NCI-H748 treated with DMSO at 0.1 percent for 48 hours (cell line): ENCODE data around the gene CXXC5.

Experiments
- DNase-seq: peaks from one replicate; lab custom pipeline; 2025; lab: John Stamatoyannopoulos, UW

CXXC5 gene

DNA sequence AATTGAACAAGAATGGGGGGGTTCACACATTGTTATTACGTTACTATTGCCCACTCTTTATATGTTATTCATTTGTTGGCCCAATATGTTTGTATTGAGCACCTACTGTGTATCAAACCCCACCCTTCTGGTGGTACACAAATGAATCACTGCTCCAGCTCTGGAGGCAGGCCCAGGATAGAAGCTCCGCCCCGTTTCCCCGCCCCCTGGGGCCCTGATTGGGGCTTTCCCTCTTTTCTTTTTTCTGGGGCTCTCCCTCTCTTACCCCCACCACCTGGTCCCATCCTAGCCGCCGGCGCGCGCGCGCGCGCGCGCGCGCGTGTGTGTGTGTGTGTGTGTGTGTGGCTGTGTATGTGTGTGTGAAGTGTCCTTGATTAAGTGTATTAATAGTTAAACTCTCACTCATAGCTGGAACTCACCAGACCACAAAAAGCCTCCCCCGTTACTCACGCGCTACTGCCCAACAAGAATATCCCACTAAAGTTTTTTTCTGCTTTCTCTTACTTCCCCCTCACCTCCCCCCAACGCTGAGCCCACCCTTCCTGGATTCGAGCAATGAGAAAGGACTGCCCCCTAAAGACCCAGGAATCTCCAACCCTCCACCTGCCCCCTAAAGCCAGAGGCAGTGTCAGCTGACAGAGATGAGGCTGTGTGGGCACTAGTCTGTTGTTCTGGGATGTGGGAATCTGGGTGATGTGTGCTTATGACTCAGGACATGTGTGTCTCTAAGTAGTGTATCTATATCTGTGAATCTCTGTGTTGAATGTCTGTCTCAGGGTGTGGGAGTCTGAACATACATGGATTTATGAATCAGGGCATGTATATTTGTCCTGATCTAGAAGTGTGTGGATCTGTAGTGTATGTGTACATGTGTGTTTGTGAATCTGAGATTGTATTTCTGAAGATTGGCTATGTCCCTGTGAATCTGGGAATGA is 4.0 kb downstream of the CXXC5 start:
- no peak for DNase-seq

DNA sequence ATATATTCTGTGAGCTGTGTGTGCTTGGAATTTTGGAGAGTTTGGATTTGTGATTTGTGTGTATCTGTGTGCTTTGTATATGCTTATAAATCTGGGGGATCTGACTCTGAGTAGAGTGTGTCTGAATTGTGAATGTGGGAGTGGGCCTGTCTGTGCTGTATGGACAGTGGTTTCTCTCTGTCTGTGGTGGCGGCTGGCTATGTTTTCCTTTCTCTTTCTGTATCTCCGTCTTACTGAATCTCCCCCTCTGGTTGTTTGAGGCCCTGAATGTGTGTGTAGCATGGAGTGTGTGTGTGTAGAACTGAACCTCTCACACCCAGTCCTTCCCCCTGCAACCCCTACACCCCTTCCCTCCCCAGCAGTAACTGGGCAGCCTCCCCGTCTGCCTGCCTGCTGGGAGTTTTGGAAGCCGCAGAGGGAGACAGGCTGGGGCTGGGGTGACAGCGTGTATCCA is 4.7 kb downstream of the CXXC5 start:
- DNase-seq: no peak

DNA sequence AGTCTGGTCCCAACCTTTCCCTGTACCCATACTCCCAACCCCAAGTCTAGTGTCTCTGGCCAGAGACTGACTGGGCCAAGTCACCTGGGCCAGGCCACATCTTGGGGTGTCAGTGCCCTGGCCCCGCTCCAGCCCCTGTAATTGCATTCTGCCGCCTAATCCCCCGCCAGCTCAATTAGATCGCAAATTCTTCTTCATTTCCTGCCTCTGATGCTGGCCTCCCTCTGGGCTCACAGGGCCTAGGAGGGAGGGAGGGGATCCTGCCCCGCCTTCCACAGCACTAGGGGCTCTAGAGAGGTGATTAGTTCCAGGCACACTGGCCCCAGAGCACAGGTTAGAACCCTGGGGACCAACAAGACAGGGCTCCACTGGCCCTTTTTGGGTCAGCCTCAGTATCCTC is 5.5 kb downstream of the CXXC5 start:
- DNase-seq: no peak

DNA sequence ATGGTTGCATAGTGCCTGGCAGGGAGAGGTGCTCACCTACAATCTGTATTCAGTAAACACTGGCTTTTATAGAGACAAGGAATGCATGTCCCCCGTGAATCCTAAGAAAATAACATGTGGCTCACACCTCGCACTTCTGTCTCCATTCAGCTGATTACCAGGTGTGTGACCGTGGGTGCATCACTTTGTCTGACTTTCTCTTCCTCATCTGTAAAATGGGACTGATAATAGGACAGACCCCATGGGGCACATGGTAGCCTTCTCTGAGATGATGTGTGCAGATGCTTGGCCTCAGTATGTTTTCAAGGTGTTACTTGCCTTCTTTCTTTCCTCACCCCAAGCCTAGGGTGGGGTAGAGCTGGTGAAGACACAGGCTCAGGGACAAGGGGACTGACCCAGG is 6.3 kb downstream of the CXXC5 start:
- DNase-seq: no peak

DNA sequence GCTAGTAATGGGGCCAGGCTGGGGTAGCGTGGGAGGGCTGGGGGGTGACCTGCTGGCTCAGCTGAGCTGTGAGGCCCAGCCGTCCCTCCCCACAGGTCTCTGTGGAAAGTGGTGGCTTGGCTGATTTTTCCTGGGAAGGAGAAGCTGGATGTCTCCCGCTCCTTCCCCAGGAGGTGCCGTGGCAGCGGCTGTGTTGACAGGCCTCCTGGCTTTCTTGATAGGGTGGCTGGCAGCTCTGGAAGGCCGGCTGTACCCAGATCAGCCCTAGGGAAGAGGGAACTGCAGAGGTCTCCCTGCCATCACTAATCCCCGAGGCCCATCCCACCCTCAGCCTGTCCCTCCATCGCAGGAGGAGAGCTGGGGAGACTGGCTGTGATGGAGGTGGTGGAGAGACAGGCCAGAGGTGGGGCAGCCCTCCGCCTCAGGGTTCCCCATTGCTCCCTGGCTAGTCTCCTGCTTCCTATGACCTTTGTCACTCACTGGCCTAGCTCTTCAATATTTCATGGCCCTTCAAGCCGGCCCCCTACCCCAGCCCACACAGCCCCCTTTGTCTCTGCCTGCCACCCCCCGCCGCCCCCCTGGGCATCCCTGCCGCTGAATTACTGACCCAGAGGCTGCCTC is 6.8 kb downstream of the CXXC5 start:
- no peak for DNase-seq

DNA sequence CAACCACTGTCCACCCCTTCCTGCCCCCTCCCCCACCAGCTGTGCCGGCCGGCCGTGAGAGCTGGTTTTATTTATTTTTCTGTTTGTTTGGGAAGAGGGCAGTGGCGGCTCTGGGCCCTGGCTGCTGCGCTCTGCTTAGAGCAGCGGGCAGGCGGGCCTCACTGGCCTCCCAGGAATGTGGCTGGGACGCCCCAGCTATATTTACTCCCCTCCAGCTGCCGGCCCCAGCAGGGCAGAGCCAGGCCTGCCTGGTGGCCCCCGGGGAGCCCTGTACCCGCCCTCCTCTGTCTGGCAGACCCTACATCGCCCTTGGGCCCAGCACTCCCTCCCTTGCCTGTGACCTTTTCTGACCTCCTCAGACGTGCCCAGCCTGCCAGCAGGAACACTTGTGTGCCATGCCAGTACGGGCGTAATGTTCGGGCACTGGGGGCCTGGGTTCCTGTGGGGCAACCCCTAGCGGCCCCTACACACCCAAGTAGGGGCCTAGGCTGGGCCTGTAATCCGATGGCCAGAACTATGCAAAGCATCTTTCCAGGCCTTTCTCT is 7.7 kb downstream of the CXXC5 start:
- DNase-seq: no peak

DNA sequence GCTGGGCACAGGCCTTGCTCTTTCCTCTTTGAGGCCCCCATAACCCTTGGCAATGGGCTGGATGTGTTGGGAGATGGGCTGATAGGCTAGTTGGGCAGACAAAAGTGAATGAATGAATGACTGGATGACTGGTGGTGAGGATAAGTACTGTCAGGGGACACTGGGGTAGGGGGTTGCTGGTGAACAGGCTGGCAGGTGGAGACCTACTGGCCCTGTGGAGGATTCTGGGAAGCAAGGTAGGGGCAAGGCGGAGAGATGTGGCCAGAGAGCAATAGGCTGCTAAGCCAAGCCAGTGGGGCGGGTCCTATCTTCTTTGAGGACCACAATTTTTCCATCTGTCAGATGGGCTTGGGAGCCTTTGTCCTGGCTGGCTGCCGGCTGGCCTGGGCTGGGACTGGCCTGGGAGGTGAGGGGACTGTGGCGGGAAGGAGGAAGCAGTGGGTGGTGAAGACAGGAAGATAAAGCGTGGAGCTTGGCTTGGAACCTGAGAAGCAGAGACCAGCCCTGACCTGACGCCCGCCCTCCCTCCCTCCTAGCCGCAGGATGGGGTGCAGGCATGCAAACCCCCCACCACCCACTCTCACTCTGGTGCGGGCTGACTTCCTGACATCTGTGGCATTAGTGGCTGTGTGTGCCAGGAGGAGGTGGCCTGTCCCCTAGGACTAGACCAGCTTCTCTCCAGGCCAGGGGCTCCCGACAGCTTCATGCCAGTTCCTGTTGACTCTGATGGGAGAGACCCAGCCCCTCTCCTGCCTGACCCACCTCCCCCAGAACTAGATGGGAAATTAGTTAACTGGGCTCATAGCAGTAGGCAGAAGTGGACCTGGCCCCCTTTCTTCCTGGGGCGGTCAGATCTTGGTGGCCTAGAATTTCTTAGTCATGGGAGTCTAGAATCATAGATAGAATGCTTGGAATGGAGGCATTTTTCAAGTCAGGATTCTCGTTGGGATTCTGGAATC is 9.5 kb downstream of the CXXC5 start:
- no peak for DNase-seq

DNA sequence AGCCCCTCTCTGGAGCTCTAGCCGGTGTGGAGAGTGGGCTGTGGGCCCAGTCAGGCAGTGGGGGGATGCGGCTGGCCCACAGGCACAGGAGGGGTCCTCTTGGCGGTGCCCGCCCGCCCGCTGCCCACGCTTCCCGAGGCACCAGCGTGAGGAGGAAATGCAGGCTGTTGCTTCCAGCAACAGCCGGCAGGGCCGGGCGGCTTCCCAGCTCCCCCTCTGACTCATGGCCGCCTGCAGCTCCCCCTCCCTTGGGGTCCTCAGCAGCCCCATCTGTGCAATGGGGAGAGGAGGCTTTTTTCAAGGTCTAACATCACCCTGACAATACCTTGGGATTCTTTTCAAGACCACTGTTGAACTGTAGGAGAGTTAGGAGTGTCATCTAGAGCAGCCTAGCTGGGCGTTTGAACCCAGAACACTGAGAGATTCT is 10.4 kb downstream of the CXXC5 start:
- no peak for DNase-seq

DNA sequence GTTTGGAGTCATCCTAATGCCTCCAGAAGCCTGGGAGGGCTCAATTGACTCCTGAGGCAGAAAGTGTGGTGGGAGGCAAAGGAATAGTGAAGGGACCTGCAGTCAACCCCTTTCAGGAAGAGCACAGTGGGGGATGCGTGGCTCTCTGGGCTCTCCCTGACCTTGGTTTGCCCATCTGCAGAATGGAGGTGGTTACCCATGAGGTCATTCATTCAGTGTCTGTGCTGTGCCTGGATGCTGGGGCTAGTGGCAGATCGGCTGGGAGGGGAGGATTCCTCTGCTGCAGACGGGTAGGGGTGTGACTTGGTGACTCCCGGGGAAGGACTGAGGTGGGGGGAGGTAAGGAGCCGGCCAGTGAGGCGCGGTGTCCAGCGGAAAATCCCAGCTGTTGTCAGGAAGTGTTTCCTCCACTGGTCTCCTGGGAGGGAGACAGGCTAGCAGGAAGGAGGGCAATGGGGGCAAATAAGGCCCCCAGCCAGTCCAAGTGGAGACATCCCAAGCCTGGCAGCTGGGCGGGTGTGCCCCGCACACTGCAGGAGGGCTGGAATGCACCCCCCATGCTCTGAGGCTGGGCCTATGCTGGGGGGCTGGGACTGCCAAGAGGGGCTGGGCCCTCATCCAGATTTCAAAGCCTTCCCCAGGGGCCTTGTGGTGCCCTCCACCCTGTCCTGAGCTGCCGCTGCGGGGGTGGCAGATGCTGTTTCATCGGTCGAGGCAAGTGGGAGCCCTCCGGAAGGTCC is 10.9 kb downstream of the CXXC5 start:
- DNase-seq: no peak

DNA sequence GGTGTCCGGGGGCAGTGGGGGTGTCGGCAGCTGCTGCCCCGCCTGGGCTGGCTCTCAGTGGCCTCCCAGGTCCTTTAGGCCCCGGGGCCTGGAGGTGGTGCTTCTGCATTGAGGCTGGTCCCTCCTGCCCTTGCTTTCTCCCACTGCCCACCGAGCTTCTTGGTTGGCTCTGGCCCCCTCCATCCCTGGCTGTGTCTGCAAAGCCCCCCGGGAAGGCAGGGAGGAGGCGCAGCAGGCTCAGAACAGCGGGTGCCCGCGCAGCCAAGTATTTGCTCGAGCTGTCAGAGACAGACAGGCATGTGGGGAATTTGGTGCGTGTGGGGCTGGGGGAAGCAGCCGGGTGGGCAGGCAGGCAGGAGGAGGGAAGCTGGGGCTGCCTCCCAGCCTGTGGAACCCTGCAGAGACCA is 11.5 kb downstream of the CXXC5 start:
- no peak for DNase-seq

DNA sequence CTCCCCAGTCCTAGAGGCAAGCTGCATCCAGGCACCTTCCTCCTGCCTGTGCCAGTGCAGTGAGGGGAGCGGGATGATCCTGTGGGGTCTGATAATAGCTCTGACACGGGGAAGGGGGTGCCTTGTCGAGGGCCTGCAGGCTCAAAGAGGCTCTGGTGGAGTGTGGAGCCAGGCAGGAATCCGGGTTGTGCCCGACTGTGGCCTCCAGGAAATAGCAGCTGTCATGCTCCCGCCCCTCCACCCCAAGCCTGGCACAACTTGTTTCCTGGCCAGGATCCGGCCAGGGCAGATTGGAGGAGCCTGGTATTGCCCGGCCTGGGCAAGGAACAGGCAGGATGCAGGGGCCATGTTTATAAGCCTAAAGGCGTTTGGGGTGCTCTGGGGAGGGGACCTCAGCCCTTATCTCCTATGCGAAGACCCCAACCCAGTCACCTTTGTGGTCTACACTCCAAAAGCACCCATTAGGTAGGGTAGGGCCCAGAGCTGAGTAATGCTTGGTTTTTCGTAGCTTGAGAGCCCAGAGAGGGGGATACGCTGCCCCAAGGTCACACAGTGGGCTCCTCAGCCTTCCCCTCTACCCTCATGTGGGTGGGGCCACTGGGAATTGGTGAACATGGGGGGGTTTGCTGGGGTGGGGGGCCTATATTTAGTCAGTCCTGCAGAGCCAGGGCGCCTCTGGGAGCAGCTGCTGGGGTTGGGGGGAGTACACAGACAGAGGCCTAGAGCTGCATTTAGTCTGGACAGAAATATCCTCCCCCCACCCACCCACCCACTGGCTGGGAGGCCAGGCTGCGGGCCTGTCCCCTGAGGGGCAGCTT is 12.2 kb downstream of the CXXC5 start:
- DNase-seq: no peak

DNA sequence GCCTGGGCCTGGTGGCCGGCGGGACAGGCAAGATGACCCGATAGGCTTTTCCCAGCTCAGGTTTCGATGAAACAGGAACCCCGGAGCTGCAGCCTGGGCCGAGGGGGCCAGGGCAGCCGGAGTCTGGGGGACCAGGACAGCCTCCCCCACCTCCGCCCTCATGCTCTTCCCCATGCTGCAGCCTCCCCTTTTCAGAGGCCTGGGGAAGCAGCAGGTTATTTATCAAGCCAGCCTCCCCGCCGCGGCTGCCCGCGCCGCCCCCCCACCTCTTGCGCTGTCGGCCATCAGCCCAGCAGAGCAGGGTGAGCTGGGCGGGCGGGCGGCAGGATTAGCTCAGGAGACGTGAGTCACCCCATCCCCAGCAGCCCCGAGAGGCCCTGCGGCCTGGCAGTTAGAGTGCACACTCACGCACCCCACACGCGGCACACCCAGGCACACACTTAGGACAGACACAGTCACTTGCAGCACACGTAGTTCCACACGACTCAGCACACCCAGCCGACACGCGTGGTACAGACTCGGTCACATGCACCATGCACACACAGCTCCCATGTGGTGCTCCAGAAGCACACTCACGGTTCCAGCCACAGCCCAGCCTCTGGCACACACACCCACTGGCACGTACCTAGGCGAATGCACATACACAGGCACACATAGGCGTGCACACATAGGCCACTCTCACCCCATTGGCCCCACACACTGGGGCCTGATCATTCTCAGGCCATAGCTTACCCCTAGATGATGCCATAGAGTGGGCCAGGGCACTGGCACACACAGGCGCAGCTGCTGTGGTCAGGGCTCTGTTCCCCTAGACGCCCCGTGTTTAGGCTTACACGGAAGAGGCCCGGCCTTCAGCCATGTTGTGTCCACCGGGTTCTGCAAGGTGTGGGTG is 13.0 kb downstream of the CXXC5 start:
- no peak for DNase-seq

DNA sequence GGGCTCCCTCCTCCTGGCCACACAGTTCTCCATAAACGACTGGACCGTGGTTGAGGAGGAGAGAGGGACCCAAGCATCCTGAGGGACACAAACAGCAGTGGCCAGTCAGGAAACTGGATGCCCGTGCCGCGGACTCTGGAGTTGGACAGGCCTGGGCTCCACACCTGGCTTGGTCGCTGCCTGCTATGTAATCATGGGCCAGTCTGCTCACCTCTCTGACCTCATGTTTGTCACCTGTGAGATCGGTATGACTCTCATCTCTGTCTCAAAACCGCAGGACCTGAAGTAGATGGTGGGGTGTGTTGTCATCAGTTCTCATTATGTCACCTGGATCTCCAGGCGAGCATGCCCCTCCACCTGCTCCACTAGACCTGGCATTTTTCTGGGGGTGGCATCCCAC is 14.5 kb downstream of the CXXC5 start:
- DNase-seq: no peak

DNA sequence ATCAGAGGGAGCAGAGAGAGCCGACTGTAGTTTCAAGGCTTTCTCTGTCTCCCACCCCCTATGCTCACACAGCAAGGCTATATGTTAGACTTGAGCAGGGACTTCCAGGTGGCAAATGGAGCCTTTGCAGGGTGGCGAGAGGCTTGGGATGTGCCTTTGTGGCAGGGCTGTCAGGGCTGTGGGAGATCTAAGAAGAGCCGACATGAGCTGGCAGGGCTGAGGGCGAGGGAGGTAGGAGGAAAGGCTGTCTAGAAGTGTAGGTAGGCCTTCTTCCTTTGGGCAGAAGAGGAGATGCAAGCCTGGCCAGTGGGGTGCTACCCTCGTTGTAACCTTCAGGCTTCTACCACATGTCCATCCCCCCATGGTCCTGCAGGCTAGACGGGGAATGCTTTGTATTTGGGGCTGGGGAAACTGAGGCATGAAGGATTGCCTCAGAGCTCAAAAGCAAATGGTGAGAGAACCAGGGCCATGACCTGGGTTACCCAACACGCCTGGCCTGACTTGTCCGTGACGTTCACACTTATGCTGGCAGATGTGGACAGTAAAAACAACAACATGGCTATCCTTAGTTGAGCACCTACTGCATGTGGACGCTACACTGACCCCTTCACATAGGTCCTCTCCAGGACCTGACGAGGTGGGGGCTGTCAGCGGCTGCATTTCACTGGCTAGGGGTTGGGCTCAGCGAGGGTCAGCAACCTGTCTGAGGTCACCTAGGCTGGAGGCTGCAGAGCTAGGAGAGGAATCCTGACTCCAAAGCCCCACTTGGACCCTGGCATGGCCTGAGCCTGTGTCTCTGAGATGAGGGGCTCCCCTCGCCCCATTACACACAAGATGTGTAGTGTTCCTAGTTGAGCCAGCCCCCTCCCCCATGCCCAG is 15.3 kb downstream of the CXXC5 start:
- no peak for DNase-seq

DNA sequence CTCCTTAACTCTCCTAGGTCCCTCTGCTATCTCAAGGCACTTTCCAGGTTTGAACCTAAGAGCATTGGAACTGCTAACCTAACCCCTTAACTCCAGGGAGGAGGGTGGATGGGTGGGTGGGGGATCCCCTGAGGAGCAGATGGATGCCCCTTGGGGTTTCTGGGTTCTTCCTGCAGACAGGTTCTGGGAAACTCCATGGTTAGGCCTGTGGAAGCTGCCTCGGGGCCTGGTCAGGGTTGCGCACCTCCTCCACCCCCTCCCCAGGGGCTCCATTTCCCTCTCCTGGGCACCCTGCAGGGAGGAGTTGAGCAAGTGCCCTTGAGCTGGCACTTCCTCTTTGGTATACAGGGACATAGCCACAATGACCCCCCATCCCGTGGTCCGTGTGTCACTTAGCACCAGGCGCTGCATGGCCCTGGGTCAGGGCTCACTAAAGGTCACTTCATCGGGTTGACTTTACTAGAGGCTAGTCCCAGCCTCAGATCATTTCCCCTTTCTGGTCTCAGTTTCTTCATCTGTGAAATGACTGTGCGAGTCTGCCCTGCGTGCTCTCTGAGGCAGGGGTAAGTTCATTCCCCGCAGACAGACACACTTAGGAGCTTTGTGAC is 16.0 kb downstream of the CXXC5 start:
- DNase-seq: no peak

DNA sequence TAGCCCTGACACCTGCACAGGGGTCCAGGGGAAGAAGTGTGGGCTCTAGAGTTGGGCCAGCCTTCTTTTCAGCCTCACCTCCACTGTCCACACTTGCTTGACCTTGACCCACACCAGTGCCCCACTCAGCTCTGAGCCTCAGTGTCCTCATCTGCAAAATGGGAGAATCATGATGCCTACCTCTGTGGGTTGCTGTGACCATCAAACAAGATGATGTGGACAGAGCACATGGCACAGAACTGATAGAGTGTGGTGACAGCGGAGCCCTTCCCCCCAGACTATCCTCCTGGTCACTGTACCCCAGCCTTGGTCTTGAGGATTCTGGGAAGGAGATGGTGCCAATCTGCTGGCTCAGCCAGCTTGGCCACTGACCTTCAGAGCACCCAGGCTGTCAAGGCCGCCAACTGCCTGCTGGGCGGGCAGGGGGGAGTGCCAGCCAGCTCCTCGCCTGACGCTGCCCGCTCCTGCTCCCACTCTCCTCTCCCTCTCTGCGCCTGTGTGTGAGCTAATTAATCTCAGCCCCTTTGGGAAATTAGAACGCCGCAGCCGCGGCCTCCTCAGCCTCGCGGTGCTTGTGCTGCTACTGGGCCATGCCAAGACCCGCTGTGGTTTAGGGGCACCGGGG is 16.7 kb downstream of the CXXC5 start:
- no peak for DNase-seq

DNA sequence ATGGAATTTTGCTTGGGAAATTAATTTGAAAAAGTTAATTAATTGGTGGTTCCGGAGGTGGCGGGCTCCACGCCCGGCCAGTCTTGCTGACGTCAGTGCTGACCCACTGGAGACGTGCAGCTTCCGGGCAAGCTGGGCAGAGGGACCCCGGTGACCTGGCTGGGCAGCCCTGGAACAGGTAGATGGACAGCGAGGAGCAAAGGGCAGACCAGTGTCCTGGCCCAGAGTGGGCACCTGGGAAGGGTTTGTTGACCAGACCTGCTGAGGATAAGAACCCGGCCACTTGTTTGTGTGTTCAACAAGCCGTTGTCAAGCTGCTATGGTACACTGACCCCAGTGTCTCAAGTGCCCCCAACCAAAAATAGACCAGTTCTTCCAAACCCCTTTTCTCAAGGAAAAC is 17.5 kb downstream of the CXXC5 start:
- DNase-seq: no peak
